Measurements from ENCODE around the gene CHD2.

Gene CHD2

DNA sequence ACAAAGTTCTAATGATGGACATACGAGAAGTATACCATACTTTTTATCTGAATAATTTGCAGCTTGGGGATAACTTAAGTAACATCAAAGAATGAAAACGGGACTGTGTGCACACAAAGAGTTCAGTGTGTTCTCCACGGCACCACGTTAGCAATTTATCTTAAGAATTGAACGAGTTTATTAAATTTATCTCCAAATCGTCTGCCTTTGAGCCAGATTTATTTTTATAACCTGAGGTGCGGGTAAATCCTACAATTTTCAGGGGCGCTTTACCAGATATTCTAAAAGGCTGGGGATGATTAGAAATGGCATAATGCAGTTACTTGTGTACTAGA is 3.5 kb downstream of the CHD2 start:
- Histone ChIP-seq H3K27me3 (ENCODE audit: control insufficient read depth in 1 of 2, insufficient read depth in 1 of 2, low read length in 2 of 2) (no peaks in the 10 kb centered on the region), H3K9ac (ENCODE audit: low read length) (peak overlapping the region; percentile 100), H3K4me3 (ENCODE audit: insufficient read depth in 1 of 2, low read depth in 1 of 2, low read length in 2 of 2) (peak overlapping the region in 1 of 2 experiments; percentile 92), H2BK12ac (ENCODE audit: low read length in 2 of 2) (no peak overlapping the region), H3K4me1 (ENCODE audit: control insufficient read depth, insufficient read depth, low read depth, low read length) (peaks cover 1% of the 10 kb centered on the region), H2AFZ (ENCODE audit: low read depth, low read length) (no peak overlapping the region), H4K8ac (ENCODE audit: low read length) (no peak overlapping the region), H3K4ac (ENCODE audit: low read depth in 1 of 2, low read length in 2 of 2) (no peak overlapping the region), H2BK5ac (ENCODE audit: low read depth, low read length, poor library complexity, severe bottlenecking) (peak overlapping the region; percentile 24), H3K27ac (ENCODE audit: low read length, poor library complexity, severe bottlenecking) (peak overlapping the region; percentile 100), H3K18ac (ENCODE audit: low read depth in 1 of 2, low read length in 2 of 2) (peak overlapping the region in 1 of 2 experiments; percentile 80), H3K9me3 (ENCODE audit: control insufficient read depth, low read length) (no peaks in the 10 kb centered on the region), H3K4me2 (ENCODE audit: low read length, poor library complexity, severe bottlenecking) (peak overlapping the region; percentile 76), H3K36me3 (ENCODE audit: control insufficient read depth in 1 of 2, insufficient read depth in 2 of 2, low read depth in 1 of 2, low read length in 2 of 2) (peaks cover 0 to 38% of the 10 kb centered on the region in 2 experiments), H3K79me1 (replicated peaks; ENCODE audit: low read length, poor library complexity, severe bottlenecking) (no peaks in the 10 kb centered on the region), H3K23ac (ENCODE audit: low read length in 2 of 2) (no peak overlapping the region), H2BK120ac (ENCODE audit: low read depth, low read length) (no peak overlapping the region), H4K91ac (ENCODE audit: low read length) (no peak overlapping the region), H3K14ac (ENCODE audit: low read length in 2 of 2) (no peak overlapping the region), H2AK5ac (ENCODE audit: low read length, severe bottlenecking) (no peak overlapping the region), H2BK15ac (ENCODE audit: low read depth, poor library complexity, severe bottlenecking) (no peak overlapping the region)
- DNase-seq, result no peak
- 2% methylated on average over 8 of the region's 8 CpGs for WGBS

GRCh38 chr15:92903966-92904721 is 4.0 kb downstream of the CHD2 start:
- no peak overlapping the region for H2AFZ ChIP-seq (ENCODE audit: low read depth, low read length)
- H3K14ac ChIP-seq (ENCODE audit: low read length in 2 of 2), result no peak overlapping the region
- H2BK12ac ChIP-seq (ENCODE audit: low read length in 2 of 2), result no peak overlapping the region

DNA sequence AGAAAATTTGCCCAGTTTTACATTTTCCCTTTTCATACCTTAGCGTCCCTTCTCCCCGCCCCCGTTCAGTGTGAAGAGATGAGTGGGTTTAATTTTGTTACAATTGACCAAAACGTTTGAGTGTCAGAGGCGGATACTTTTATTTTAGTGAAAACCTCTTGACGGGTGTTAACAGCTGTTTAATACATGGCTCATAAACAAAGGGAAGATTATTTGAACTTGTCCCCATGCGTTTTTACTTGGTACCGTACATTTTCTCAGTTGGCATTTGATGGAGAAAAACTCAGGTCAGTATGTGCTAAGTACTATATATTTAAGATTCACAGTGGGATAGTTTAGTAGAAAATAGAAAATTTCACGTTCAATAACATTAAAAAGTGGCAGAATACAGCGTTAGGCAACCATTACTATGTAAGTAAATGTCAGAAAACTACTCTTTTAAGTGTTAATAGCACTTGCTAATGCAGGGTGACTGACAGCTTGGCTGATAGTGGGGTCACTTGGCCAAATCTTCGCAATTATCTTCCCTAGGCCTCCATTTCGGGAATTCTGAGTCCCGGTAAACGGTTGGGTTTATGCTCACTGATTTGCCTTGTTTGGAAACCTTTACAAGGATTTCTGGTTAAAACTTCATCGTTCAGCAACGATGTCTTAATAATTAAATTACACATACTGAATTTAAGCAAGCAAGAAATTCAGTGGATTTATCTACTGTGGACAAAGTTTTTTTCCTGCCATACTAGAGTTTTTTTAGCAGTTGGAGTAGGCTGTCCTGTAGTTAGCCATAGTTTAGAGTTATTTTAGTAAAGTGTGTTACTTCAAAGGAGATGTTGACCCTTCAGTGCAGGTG is 4.8 kb downstream of the CHD2 start:
- Histone ChIP-seq H3K4me3 (ENCODE audit: insufficient read depth in 1 of 2, low read depth in 1 of 2, low read length in 2 of 2) (peak overlapping the region in 1 of 2 experiments; percentile 86), H3K9me3 (ENCODE audit: control insufficient read depth, low read length) (no peaks in the 10 kb centered on the region)

More at GRCh38 chr15:92903966-92904721, 4.0 kb downstream of the CHD2 start:
- no peaks in the 10 kb centered on the region for H3K9me3 ChIP-seq (ENCODE audit: control insufficient read depth, low read length)
- H2BK5ac ChIP-seq (ENCODE audit: low read depth, low read length, poor library complexity, severe bottlenecking), result peak overlapping the region; percentile 24
- peak overlapping the region; percentile 70 for H4K91ac ChIP-seq (ENCODE audit: low read length)
- H3K27ac ChIP-seq (ENCODE audit: low read length, poor library complexity, severe bottlenecking), result peak overlapping the region; percentile 100
- H3K23ac ChIP-seq (ENCODE audit: low read length in 2 of 2), result no peak overlapping the region
- H2BK15ac ChIP-seq (ENCODE audit: low read depth, poor library complexity, severe bottlenecking), result no peak overlapping the region
- peak overlapping the region; percentile 100 for H3K9ac ChIP-seq (ENCODE audit: low read length)
- H2BK120ac ChIP-seq (ENCODE audit: low read depth, low read length), result no peak overlapping the region
- peaks cover 4% of the 10 kb centered on the region for H3K4me1 ChIP-seq (ENCODE audit: control insufficient read depth, insufficient read depth, low read depth, low read length)
- peak overlapping the region; percentile 76 for H3K4me2 ChIP-seq (ENCODE audit: low read length, poor library complexity, severe bottlenecking)
- peak overlapping the region; percentile 49 to 92 for H3K4me3 ChIP-seq (ENCODE audit: insufficient read depth in 1 of 2, low read depth in 1 of 2, low read length in 2 of 2)
- no peaks in the 10 kb centered on the region for H3K27me3 ChIP-seq (ENCODE audit: control insufficient read depth in 1 of 2, insufficient read depth in 1 of 2, low read length in 2 of 2)
- H4K8ac ChIP-seq (ENCODE audit: low read length), result peak overlapping the region; percentile 70
- peak overlapping the region; percentile 86 for H2AK5ac ChIP-seq (ENCODE audit: low read length, severe bottlenecking)
- H3K79me1 ChIP-seq (replicated peaks; ENCODE audit: low read length, poor library complexity, severe bottlenecking), result no peaks in the 10 kb centered on the region
- H3K18ac ChIP-seq (ENCODE audit: low read depth in 1 of 2, low read length in 2 of 2), result peak overlapping the region; percentile 46 to 80
- H3K4ac ChIP-seq (ENCODE audit: low read depth in 1 of 2, low read length in 2 of 2), result peak overlapping the region in 1 of 2 experiments; percentile 24
- H3K36me3 ChIP-seq (ENCODE audit: control insufficient read depth in 1 of 2, insufficient read depth in 2 of 2, low read depth in 1 of 2, low read length in 2 of 2), result peaks cover 0 to 32% of the 10 kb centered on the region in 2 experiments
- WGBS, result under 1% methylated on average over 29 of the region's 47 CpGs
- DNase-seq, result peak; percentile 99

GRCh38 chr15:92906020-92906419 is 5.9 kb downstream of the CHD2 start:
- no peak overlapping the region for H4K8ac ChIP-seq (ENCODE audit: low read length)
- H3K4ac ChIP-seq (ENCODE audit: low read depth in 1 of 2, low read length in 2 of 2), result no peak overlapping the region
- H4K91ac ChIP-seq (ENCODE audit: low read length), result no peak overlapping the region
- H3K27ac ChIP-seq (ENCODE audit: low read length, poor library complexity, severe bottlenecking), result peak overlapping the region; percentile 23
- no peak overlapping the region for H3K4me2 ChIP-seq (ENCODE audit: low read length, poor library complexity, severe bottlenecking)
- peaks cover 2 to 43% of the 10 kb centered on the region in 2 experiments for H3K36me3 ChIP-seq (ENCODE audit: control insufficient read depth in 1 of 2, insufficient read depth in 2 of 2, low read depth in 1 of 2, low read length in 2 of 2)
- no peak overlapping the region for H2AFZ ChIP-seq (ENCODE audit: low read depth, low read length)
- H2BK12ac ChIP-seq (ENCODE audit: low read length in 2 of 2), result no peak overlapping the region
- WGBS, result 73% methylated on average over 2 of the region's 3 CpGs
- H3K18ac ChIP-seq (ENCODE audit: low read depth in 1 of 2, low read length in 2 of 2), result no peak overlapping the region
- H3K23ac ChIP-seq (ENCODE audit: low read length in 2 of 2), result no peak overlapping the region
- peak overlapping the region in 1 of 2 experiments; percentile 86 for H3K4me3 ChIP-seq (ENCODE audit: insufficient read depth in 1 of 2, low read depth in 1 of 2, low read length in 2 of 2)
- H2BK120ac ChIP-seq (ENCODE audit: low read depth, low read length), result no peak overlapping the region
- H3K9me3 ChIP-seq (ENCODE audit: control insufficient read depth, low read length), result no peaks in the 10 kb centered on the region
- no peak overlapping the region for H3K14ac ChIP-seq (ENCODE audit: low read length in 2 of 2)
- no peaks in the 10 kb centered on the region for H3K27me3 ChIP-seq (ENCODE audit: control insufficient read depth in 1 of 2, insufficient read depth in 1 of 2, low read length in 2 of 2)
- peaks cover 13% of the 10 kb centered on the region for H3K4me1 ChIP-seq (ENCODE audit: control insufficient read depth, insufficient read depth, low read depth, low read length)
- no peak overlapping the region for H2AK5ac ChIP-seq (ENCODE audit: low read length, severe bottlenecking)
- peak overlapping the region; percentile 100 for H3K9ac ChIP-seq (ENCODE audit: low read length)
- no peak for DNase-seq
- no peaks in the 10 kb centered on the region for H3K79me1 ChIP-seq (replicated peaks; ENCODE audit: low read length, poor library complexity, severe bottlenecking)
- no peak overlapping the region for H2BK15ac ChIP-seq (ENCODE audit: low read depth, poor library complexity, severe bottlenecking)
- no peak overlapping the region for H2BK5ac ChIP-seq (ENCODE audit: low read depth, low read length, poor library complexity, severe bottlenecking)

More for the DNA sequence above, 4.8 kb downstream of the CHD2 start:
- Histone ChIP-seq H2BK5ac (ENCODE audit: low read depth, low read length, poor library complexity, severe bottlenecking) (no peak overlapping the region), H3K4me2 (ENCODE audit: low read length, poor library complexity, severe bottlenecking) (peak overlapping the region; percentile 70), H3K79me1 (replicated peaks; ENCODE audit: low read length, poor library complexity, severe bottlenecking) (no peaks in the 10 kb centered on the region), H3K4ac (ENCODE audit: low read depth in 1 of 2, low read length in 2 of 2) (peak overlapping the region in 1 of 2 experiments; percentile 84), H2BK120ac (ENCODE audit: low read depth, low read length) (peak overlapping the region; percentile 34), H4K91ac (ENCODE audit: low read length) (no peak overlapping the region), H2BK12ac (ENCODE audit: low read length in 2 of 2) (no peak overlapping the region), H2AFZ (ENCODE audit: low read depth, low read length) (no peak overlapping the region), H3K9ac (ENCODE audit: low read length) (peak overlapping the region; percentile 100), H2BK15ac (ENCODE audit: low read depth, poor library complexity, severe bottlenecking) (no peak overlapping the region), H3K23ac (ENCODE audit: low read length in 2 of 2) (no peak overlapping the region), H3K27me3 (ENCODE audit: control insufficient read depth in 1 of 2, insufficient read depth in 1 of 2, low read length in 2 of 2) (no peaks in the 10 kb centered on the region), H3K18ac (ENCODE audit: low read depth in 1 of 2, low read length in 2 of 2) (peak overlapping the region in 1 of 2 experiments; percentile 21), H4K8ac (ENCODE audit: low read length) (peak overlapping the region; percentile 77), H3K14ac (ENCODE audit: low read length in 2 of 2) (no peak overlapping the region), H3K36me3 (ENCODE audit: control insufficient read depth in 1 of 2, insufficient read depth in 2 of 2, low read depth in 1 of 2, low read length in 2 of 2) (peaks cover 0 to 36% of the 10 kb centered on the region in 2 experiments), H3K4me1 (ENCODE audit: control insufficient read depth, insufficient read depth, low read depth, low read length) (peaks cover 9% of the 10 kb centered on the region), H3K27ac (ENCODE audit: low read length, poor library complexity, severe bottlenecking) (peak overlapping the region; percentile 94), H2AK5ac (ENCODE audit: low read length, severe bottlenecking) (no peak overlapping the region)
- DNase-seq, result no peak
- WGBS, result 34% methylated on average over 11 of the region's 16 CpGs

Measured in mesenchymal stem cell (in vitro differentiated cells and primary cell).